GM12891 (cell line): ENCODE data around the gene GPC6.

ENCODE experiments used
- DNase-seq: peaks from one replicate; pipeline ENCODE4 v3.0.0; 2011; ENCODE audit warnings: low spot score; ENCODE audit not compliant: insufficient read length
- FAIRE-seq: peaks from 2 replicates; lab custom pipeline; 2011; peaks lifted over from hg19 to GRCh38; lab: Jason Lieb, UNC
- PAX5 ChIP-seq: IDR thresholded peaks from 2 replicates; pipeline ENCODE4 v1.6.1; 2011; ENCODE audit warnings: low read length, moderate library complexity, mild to moderate bottlenecking; ENCODE audit not compliant: insufficient read depth, severe bottlenecking
- POLR2A ChIP-seq: IDR thresholded peaks from 2 replicates; pipeline ENCODE4 v1.6.1; 2011; ENCODE audit warnings: low read depth, low read length, control low read depth
- POLR2AphosphoS5 ChIP-seq: IDR thresholded peaks from 2 replicates; pipeline ENCODE4 v1.6.1; 2011; ENCODE audit warnings: low read depth, low read length, control low read depth
- POU2F2 ChIP-seq: IDR thresholded peaks from 2 replicates; pipeline ENCODE4 v1.6.1; 2011; ENCODE audit warnings: low read depth, mild to moderate bottlenecking, control low read depth, low read length, moderate library complexity
- SPI1 ChIP-seq: IDR thresholded peaks from 2 replicates; pipeline ENCODE4 v1.6.1; 2011; ENCODE audit warnings: low read depth, low read length, control low read depth
- TAF1 ChIP-seq: IDR thresholded peaks from 2 replicates; pipeline ENCODE4 v1.6.1; 2011; ENCODE audit warnings: low read depth, low read length, control low read depth

The GPC6 gene

GRCh38 chr13:93292366-93292765, 65.8 kb downstream of the GPC6 start:
- no peak for TF ChIP-seq POU2F2
- no peak for TF ChIP-seq TAF1
- no peak for TF ChIP-seq POLR2A
- no peak for TF ChIP-seq POLR2AphosphoS5
- TF ChIP-seq SPI1 = no peak
- no peak for TF ChIP-seq PAX5
- FAIRE-seq (no peak), DNase-seq (no peak)

DNA sequence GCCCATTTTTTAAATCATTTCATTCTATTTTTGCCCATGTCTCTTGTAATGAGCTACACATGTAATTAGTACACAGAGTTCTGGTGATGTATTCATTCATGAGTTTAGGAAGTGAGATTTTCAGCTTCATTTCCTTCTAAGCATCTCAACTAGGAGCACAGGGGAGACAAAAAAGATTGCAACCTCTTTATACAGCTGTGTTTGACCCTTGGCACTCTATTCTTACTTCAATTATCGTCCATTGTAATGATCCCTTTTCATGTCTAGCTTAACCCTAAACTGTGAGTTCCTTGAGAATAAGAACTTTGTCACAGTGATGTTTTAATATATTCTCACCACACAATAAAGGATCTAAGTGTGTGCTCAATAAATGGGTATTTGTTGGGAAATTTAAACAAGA, 67.1 kb downstream of the GPC6 start:
- TF ChIP-seq POLR2A (no peak), POU2F2 (no peak), SPI1 (no peak), PAX5 (no peak)
- DNase-seq (no peak), FAIRE-seq (no peak)

- no peak for FAIRE-seq
- DNase-seq = no peak
- TF ChIP-seq SPI1 = no peak
- no peak for TF ChIP-seq POLR2A
- TF ChIP-seq POLR2AphosphoS5 = no peak
- TF ChIP-seq PAX5 = no peak
- TF ChIP-seq TAF1 = no peak
- no peak for TF ChIP-seq POU2F2
These were observed 70.0 kb downstream of the GPC6 start for GRCh38 chr13:93296584-93296983.

GRCh38 chr13:93298713-93299112, 72.1 kb downstream of the GPC6 start:
- FAIRE-seq (no peak), DNase-seq (no peak)
- no peak for TF ChIP-seq SPI1
- TF ChIP-seq POLR2A = no peak
- no peak for TF ChIP-seq PAX5
- no peak for TF ChIP-seq TAF1
- no peak for TF ChIP-seq POLR2AphosphoS5
- TF ChIP-seq POU2F2 = no peak

DNA sequence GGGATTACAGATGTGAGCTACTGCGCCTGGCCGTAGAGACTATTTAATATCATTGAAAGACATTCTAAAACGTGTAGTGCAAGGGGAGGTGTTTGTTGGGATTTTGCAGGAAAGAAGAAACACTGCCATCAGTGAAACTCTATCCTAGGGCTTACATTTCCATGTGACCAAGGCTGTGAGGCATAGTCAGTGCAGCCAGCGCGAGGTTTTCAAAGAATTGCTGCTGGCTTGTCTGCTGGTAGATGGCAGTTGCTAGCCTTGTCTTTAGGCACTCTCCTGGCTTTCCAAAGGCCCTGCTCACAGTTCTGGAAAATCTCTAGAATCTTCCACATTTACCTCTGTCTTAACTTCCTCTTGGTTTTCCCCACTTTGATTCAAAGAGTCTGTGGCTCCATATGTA, 77.5 kb downstream of the GPC6 start:
- FAIRE-seq = no peak
- TF ChIP-seq POU2F2 (no peak), POLR2A (no peak), POLR2AphosphoS5 (no peak), SPI1 (no peak), PAX5 (no peak), TAF1 (no peak)
- DNase-seq = no peak

- FAIRE-seq = no peak
- no peak for DNase-seq
- TF ChIP-seq PAX5 (no peak), TAF1 (no peak), POLR2AphosphoS5 (no peak), POU2F2 (no peak), POLR2A (no peak), SPI1 (no peak)
These were observed 78.4 kb downstream of the GPC6 start for GRCh38 chr13:93304868-93305613.

- FAIRE-seq (no peak), DNase-seq (no peak)
- TF ChIP-seq POU2F2 (no peak), PAX5 (no peak), POLR2A (no peak), SPI1 (no peak), POLR2AphosphoS5 (no peak), TAF1 (no peak)
These were observed 79.3 kb downstream of the GPC6 start for GRCh38 chr13:93305886-93306285.

- no peak for TF ChIP-seq PAX5
- TF ChIP-seq POLR2AphosphoS5 = no peak
- no peak for TF ChIP-seq POLR2A
- TF ChIP-seq POU2F2 = no peak
- no peak for TF ChIP-seq SPI1
- no peak for FAIRE-seq
- no peak for DNase-seq
These were observed 80.5 kb downstream of the GPC6 start for GRCh38 chr13:93307136-93307535.

DNA sequence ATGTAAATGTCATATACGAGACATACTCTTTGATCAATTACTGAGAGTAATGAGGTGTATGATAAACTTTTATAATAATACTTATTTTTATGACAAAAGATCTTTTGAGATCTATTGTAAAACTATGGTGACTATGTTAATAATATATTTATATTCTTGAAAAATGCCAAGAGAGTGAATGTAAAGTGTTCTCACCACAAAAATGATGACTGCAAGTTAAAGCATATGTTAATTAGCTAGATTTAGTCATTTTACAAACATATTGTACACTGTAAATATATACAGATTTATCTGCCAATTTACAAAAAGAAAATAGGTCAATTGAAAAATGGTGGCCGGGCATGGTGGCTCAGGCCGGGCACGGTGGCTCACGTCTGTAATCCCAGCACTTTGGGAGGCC, 81.0 kb downstream of the GPC6 start:
- FAIRE-seq = no peak
- no peak for TF ChIP-seq PAX5
- no peak for TF ChIP-seq TAF1
- no peak for TF ChIP-seq POLR2A
- no peak for TF ChIP-seq POU2F2
- TF ChIP-seq POLR2AphosphoS5 = no peak
- no peak for TF ChIP-seq SPI1
- DNase-seq = no peak

DNA sequence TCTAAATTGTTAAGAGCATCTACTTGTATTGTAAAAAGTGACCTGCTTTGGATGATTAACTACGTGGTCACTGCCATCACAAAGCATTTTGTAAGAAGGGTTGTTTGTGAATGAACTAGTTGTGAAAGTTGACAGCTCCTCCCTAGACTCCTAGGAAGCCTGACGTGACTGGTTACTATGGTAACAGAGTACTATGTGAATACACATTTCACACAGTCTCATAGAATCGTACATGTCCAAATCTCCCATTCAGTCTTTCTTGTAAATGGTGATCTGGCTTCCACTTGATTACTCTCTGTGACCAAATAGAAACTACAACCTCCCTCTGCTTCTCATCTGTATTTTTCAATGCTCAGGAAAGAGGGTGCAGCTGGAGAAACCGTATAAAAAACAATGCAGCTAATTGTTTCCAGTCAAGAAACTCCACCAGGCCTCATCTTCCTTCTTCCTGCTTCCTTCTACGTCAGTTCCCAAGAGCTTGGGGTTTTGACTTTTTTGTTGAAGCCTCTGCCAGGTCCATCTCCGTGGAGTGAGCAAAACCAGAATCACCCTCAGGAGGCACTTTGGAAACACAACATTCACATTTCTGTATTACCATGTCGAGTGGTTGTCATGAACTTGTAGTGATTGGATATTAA, 83.4 kb downstream of the GPC6 start:
- TF ChIP-seq POLR2A = no peak
- no peak for TF ChIP-seq PAX5
- TF ChIP-seq SPI1 = no peak
- no peak for TF ChIP-seq POLR2AphosphoS5
- TF ChIP-seq TAF1 = no peak
- TF ChIP-seq POU2F2 = no peak
- FAIRE-seq = no peak
- no peak for DNase-seq
